Keratinocyte (primary cell): Measurements from ENCODE around the gene NTN1. TPM values are rescaled to one million over a fixed set of nuclear protein-coding genes. Genes with fewer than 3 reads are reported as not detected.

Source experiments
- DNase-seq: peaks from one replicate; pipeline ENCODE4 v3.0.0-alpha.2; 2011; ENCODE audit warnings: low read depth, missing footprints, low spot score
- FAIRE-seq: peaks from 2 replicates; lab custom pipeline; 2011; peaks lifted over from hg19 to GRCh38; lab: Jason Lieb, UNC
- H2AFZ ChIP-seq: 2 replicates; pipeline ENCODE4 v1.6.0; 2012; ENCODE audit warnings: low read length, control low read depth, inconsistent platforms; ENCODE audit not compliant: control insufficient read depth
- H3K27ac ChIP-seq: 2 replicates; pipeline ENCODE4 v1.5.1; 2011; ENCODE audit warnings: low read length; ENCODE audit not compliant: control insufficient read depth, insufficient read depth
- H3K27me3 ChIP-seq: 3 replicates; pipeline ENCODE4 v1.6.0; 2011; ENCODE audit warnings: low read length; ENCODE audit not compliant: control insufficient read depth, insufficient read depth; ENCODE audit errors: extremely low read depth
- H3K36me3 ChIP-seq, 2 experiments: 2 replicates in 1 of 2; 3 replicates in 1 of 2; pipeline ENCODE4 v1.5.1; 2011; ENCODE audit warnings: low read length in 2 of 2, mild to moderate bottlenecking in 1 of 2; ENCODE audit not compliant: control insufficient read depth in 2 of 2, insufficient read depth in 2 of 2; ENCODE audit errors: extremely low read depth in 1 of 2
- H3K4me1 ChIP-seq: 3 replicates; pipeline ENCODE4 v1.5.1; 2011; ENCODE audit warnings: low read length; ENCODE audit not compliant: control insufficient read depth, insufficient read depth; ENCODE audit errors: extremely low read depth
- H3K4me2 ChIP-seq: 3 replicates; pipeline ENCODE4 v1.6.0; 2011; ENCODE audit warnings: low read depth, low read length; ENCODE audit not compliant: control insufficient read depth, insufficient read depth; ENCODE audit errors: extremely low read depth
- H3K4me3 ChIP-seq, 3 experiments: fragments of 200-600 bp in 1 of 3; sonication (generic) in 1 of 3; 2 replicates in 2 of 3; 3 replicates in 1 of 3; pipeline ENCODE4 v1.5.1; 2011 to 2016; ENCODE audit warnings: low read length in 3 of 3, mild to moderate bottlenecking in 3 of 3, control low read depth in 2 of 3, inconsistent platforms in 1 of 3, low read depth in 1 of 3, mixed read lengths in 1 of 3, mixed run types in 1 of 3, moderate library complexity in 1 of 3; ENCODE audit not compliant: control insufficient read depth in 2 of 3, insufficient read depth in 2 of 3; ENCODE audit errors: extremely low read depth in 1 of 3
- H3K79me2 ChIP-seq: 2 replicates; pipeline ENCODE4 v1.6.0; 2012; ENCODE audit warnings: low read length; ENCODE audit not compliant: control insufficient read depth, insufficient read depth
- H3K9ac ChIP-seq: 3 replicates; pipeline ENCODE4 v1.6.0; 2011; ENCODE audit warnings: low read length; ENCODE audit not compliant: control insufficient read depth, insufficient read depth; ENCODE audit errors: extremely low read depth
- H3K9me1 ChIP-seq: 3 replicates; pipeline ENCODE4 v1.6.0; 2011; ENCODE audit warnings: low read length; ENCODE audit not compliant: control insufficient read depth, insufficient read depth; ENCODE audit errors: extremely low read depth
- H3K9me3 ChIP-seq: 2 replicates; pipeline ENCODE4 v1.5.1; 2012; ENCODE audit warnings: low read depth, low read length; ENCODE audit not compliant: control insufficient read depth
- H4K20me1 ChIP-seq: 3 replicates; pipeline ENCODE4 v1.6.0; 2011; ENCODE audit warnings: low read length; ENCODE audit not compliant: control insufficient read depth, insufficient read depth; ENCODE audit errors: extremely low read depth
- EZH2 ChIP-seq: IDR thresholded peaks from one replicate; pipeline ENCODE4 v1.6.1; 2012; ENCODE audit warnings: inconsistent platforms, mild to moderate bottlenecking, low read length, moderate library complexity
- dilution Hi-C: fragments of 300-500 bp; cut with MboI; formaldehyde crosslinking; loops from one replicate; pipeline ENCODE4 v1.7.0; 2020; ENCODE audit warnings: low sequenced_read_pairs; ENCODE audit not compliant: extremely low pct_ligation_motif_present
- polyA plus RNA-seq, 5 experiments: library from polyadenylated mRNA; depleted of rRNA in 3 of 5; stranded (reverse) in 3 of 5; stranded (forward) in 1 of 5; unstranded in 1 of 5; fragments of >200 nt; gene quantifications; 1 replicate in 1 of 5; 2 replicates in 3 of 5; 3 replicates in 1 of 5; pipeline versions ENCODE4 v1.2.1 to v1.2.3, GENCODE V29; 2011 to 2012; ENCODE audit warnings: missing spikeins in 2 of 5, low read depth in 1 of 5, low replicate concordance in 1 of 5
- TF ChIP-seq, protein P1 (sequence below), 3 experiments: IDR thresholded peaks in 1 of 3; conservative IDR thresholded peaks in 1 of 3; optimal IDR thresholded peaks in 1 of 3; 2 replicates in 2 of 3; 3 replicates in 1 of 3; pipeline versions ENCODE3 to v1.5.1; 2011; ENCODE audit warnings: low read length in 3 of 3, mild to moderate bottlenecking in 3 of 3, moderate library complexity in 2 of 3, control low read depth in 1 of 3, inconsistent platforms in 1 of 3; ENCODE audit not compliant: insufficient read depth in 2 of 3; ENCODE audit errors: extremely low read depth in 1 of 3

NTN1 gene
- polyA plus RNA-seq, 1 donor (not counting 4 experiments of a cell fraction or from before 2014, with no cell fraction given): 0.10 TPM

DNA sequence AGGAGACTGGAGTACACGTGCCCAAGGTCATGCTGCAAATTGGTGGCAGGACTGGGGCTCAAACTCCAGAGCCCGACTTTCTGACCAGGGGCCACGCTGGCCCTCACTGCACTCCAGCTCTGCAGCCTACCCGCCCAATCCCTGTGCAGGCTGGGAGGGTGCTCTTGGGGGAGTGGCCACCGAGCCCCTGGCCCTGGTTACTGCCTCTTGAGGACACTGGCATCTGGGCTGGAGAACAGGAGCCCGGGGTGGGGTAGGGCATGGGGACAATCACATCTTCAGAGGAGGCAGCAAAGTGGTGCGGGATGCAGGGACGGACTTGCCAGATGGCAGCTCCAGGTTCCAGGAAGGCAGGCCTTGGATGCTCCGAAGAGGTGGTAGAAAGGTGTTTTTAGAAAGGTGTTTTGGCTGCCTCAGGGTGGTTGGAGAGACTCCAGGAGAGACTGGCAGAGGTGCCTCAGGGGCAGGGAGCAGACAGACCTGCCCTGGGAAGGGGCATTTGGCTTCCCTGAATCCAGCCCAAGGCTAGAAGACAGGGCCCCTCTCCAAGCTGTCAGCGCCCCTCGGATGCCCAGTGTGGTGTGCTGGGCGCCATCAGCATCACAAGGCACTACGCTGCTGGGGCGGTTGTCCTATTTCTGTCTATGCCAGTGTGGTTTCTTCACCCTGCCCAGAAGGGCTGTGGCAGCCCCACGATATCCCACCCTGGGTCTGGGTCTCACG, 220.6 kb downstream of the NTN1 start:
- H3K27ac ChIP-seq: no peak overlapping the region
- FAIRE-seq: no peak

DNA sequence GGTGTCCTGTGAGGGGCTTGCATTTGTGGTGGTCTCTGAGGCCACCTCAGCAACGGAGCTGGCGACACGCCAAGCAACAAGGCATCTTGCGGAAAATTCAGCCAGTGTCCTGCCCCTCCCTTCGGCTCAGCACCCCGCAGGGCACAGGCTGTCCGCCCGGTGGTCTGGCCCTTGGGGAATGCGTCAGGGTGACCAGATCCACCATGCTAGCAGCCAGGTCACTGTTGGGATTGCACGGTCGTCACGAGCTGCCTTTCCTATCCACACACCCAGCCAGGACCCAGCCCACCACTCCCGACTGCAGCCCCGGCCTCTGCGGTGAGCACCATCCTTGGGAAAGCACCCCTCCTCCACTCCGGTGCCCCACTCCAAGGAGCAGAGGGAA, 221.2 kb downstream of the NTN1 start:
- H3K79me2 ChIP-seq: no peaks in the 10 kb centered on the region
- H2AFZ ChIP-seq: no peak overlapping the region
- no peaks in the 10 kb centered on the region for H4K20me1 ChIP-seq
- H3K9me1 ChIP-seq: no peaks in the 10 kb centered on the region
- H3K27me3 ChIP-seq: peaks cover 7% of the 10 kb centered on the region
- TF ChIP-seq, protein P1, sequence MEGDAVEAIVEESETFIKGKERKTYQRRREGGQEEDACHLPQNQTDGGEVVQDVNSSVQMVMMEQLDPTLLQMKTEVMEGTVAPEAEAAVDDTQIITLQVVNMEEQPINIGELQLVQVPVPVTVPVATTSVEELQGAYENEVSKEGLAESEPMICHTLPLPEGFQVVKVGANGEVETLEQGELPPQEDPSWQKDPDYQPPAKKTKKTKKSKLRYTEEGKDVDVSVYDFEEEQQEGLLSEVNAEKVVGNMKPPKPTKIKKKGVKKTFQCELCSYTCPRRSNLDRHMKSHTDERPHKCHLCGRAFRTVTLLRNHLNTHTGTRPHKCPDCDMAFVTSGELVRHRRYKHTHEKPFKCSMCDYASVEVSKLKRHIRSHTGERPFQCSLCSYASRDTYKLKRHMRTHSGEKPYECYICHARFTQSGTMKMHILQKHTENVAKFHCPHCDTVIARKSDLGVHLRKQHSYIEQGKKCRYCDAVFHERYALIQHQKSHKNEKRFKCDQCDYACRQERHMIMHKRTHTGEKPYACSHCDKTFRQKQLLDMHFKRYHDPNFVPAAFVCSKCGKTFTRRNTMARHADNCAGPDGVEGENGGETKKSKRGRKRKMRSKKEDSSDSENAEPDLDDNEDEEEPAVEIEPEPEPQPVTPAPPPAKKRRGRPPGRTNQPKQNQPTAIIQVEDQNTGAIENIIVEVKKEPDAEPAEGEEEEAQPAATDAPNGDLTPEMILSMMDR (optimal IDR thresholded peaks at IDR 0.05 in 1 of 3, IDR thresholded peaks at IDR 0.05 in 1 of 3, conservative IDR thresholded peaks at IDR 0.05 in 1 of 3; ENCODE audit: extremely low read depth in 1 of 3, insufficient read depth in 2 of 3, low read length in 3 of 3): no peak
- no peak for TF ChIP-seq EZH2
- H3K36me3 ChIP-seq: no peaks in the 10 kb centered on the region
- H3K4me3 ChIP-seq: no peak overlapping the region
- DNase-seq (no peak), FAIRE-seq (no peak)
- no peak overlapping the region for H3K27ac ChIP-seq
- H3K4me2 ChIP-seq: no peak overlapping the region
- no peak overlapping the region for H3K9ac ChIP-seq
- H3K4me1 ChIP-seq: peaks cover 5% of the 10 kb centered on the region
- dilution Hi-C loops: no loop called here
- no peaks in the 10 kb centered on the region for H3K9me3 ChIP-seq

More for the DNA sequence above, 220.6 kb downstream of the NTN1 start:
- H2AFZ ChIP-seq: no peak overlapping the region
- H3K4me2 ChIP-seq: no peak overlapping the region
- H3K4me1 ChIP-seq: peaks cover 5% of the 10 kb centered on the region
- H3K9me1 ChIP-seq: no peaks in the 10 kb centered on the region
- H3K9ac ChIP-seq: no peak overlapping the region
- no peaks in the 10 kb centered on the region for H3K79me2 ChIP-seq
- TF ChIP-seq, protein P1 (optimal IDR thresholded peaks at IDR 0.05 in 1 of 3, IDR thresholded peaks at IDR 0.05 in 1 of 3, conservative IDR thresholded peaks at IDR 0.05 in 1 of 3; ENCODE audit: extremely low read depth in 1 of 3, insufficient read depth in 2 of 3, low read length in 3 of 3): no peak
- no peak for TF ChIP-seq EZH2
- dilution Hi-C loops: no loop called here
- no peaks in the 10 kb centered on the region for H3K36me3 ChIP-seq
- H3K27me3 ChIP-seq: peaks cover 7% of the 10 kb centered on the region
- no peaks in the 10 kb centered on the region for H3K9me3 ChIP-seq
- H4K20me1 ChIP-seq: no peaks in the 10 kb centered on the region
- H3K4me3 ChIP-seq: no peak overlapping the region
- DNase-seq: no peak
